Measurements from ENCODE around the gene OPN1LW. TPM values are rescaled to one million over a fixed set of nuclear protein-coding genes. Genes with fewer than 3 reads are reported as not detected.
"Not testable (repeated sequence)": the region's sequence is repeated elsewhere in the genome, so short reads cannot be mapped to it uniquely, and the experiment has no call there.

The OPN1LW gene
- total and polyA plus RNA-seq, 2 donors (not counting 3 experiments of a cell fraction or from before 2014, with no cell fraction given) = not detected

DNA sequence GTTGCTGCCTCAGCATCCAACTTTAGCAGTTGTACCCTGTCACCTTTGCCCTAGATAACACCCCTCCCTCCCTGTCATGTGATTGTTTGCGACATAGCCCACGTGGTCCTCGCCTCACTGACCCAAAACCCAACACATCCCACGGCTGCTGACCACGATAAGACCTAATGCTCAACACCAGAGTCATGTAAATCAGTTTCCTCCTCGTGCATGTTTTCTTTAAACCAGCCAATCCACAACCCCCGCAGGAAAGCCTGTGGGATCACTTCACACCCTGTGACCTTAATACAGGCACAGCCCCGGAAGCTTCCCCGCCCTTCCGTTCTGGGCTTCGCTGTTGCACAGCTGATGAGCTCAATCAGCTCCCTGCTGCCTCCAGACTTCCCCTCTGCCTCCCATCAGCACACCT lies 28.5 kb downstream of the OPN1LW start:
- H2AFZ ChIP-seq (ENCODE audit: low read depth, low read length); H3K4me1 ChIP-seq (ENCODE audit: control insufficient read depth, extremely low read depth, insufficient read depth, low read length); dilution Hi-C loops (cut with MboI; ENCODE audit: extremely low pct_ligation_motif_present, low sequenced_read_pairs); H3K4me2 ChIP-seq (ENCODE audit: insufficient read depth, low read length); POLR2A ChIA-PET; H3K9me1 ChIP-seq (replicated peaks; ENCODE audit: control insufficient read depth, extremely low read depth, insufficient read depth, low read length); FAIRE-seq; H3K4me3 ChIP-seq (replicated peaks in 1 of 3; ENCODE audit: insufficient read depth in 1 of 3, low read depth in 1 of 3, low read length in 3 of 3); H3K9me3 ChIP-seq (replicated peaks; ENCODE audit: control insufficient read depth, insufficient read depth, low read length); H3K36me3 ChIP-seq (ENCODE audit: control insufficient read depth in 2 of 2, extremely low read depth in 1 of 2, insufficient read depth in 2 of 2, low read length in 2 of 2); H3K79me2 ChIP-seq (ENCODE audit: control insufficient read depth, insufficient read depth, low read length); H4K20me1 ChIP-seq (replicated peaks; ENCODE audit: control insufficient read depth, extremely low read depth, insufficient read depth, low read length); CTCF ChIA-PET; H3K9ac ChIP-seq (replicated peaks; ENCODE audit: extremely low read depth, insufficient read depth, low read length); H3K27ac ChIP-seq (ENCODE audit: insufficient read depth, low read depth, low read length); BruUV-seq (replicated peaks); intact Hi-C loops (cut with micrococcal nuclease); H3K27me3 ChIP-seq (ENCODE audit: control insufficient read depth in 2 of 2, insufficient read depth in 2 of 2, low read length in 2 of 2); DNase-seq (ENCODE audit: low read depth, low spot score): not testable (repeated sequence)

DNA sequence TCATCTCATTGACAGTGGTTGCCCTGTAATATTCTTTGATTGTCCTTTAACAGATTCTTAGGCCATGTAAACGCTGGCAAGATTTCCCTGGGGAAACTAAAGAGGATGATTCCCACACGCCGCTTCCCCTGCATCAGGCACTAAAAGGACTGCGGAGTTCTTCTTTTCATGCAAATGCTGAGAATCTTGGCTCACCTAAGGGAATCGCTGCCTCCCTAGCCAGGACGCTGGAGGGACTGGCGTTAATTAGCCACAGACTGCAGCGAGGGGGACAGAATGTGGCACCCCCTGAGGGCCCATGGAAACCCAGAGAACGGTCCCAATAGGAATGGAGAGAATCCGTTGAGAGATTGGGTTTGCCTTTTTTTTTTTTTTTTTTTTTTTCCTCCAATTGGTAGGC lies 30.3 kb downstream of the OPN1LW start:
- BruUV-seq (replicated peaks); H3K4me1 ChIP-seq (ENCODE audit: control insufficient read depth, extremely low read depth, insufficient read depth, low read length); DNase-seq (ENCODE audit: low read depth, low spot score); H3K79me2 ChIP-seq (ENCODE audit: control insufficient read depth, insufficient read depth, low read length); intact Hi-C loops (cut with micrococcal nuclease); H3K4me2 ChIP-seq (ENCODE audit: insufficient read depth, low read length); CTCF ChIA-PET; H3K36me3 ChIP-seq (ENCODE audit: control insufficient read depth in 2 of 2, extremely low read depth in 1 of 2, insufficient read depth in 2 of 2, low read length in 2 of 2); H3K9ac ChIP-seq (replicated peaks; ENCODE audit: extremely low read depth, insufficient read depth, low read length); H2AFZ ChIP-seq (ENCODE audit: low read depth, low read length); H3K27ac ChIP-seq (ENCODE audit: insufficient read depth, low read depth, low read length); dilution Hi-C loops (cut with MboI; ENCODE audit: extremely low pct_ligation_motif_present, low sequenced_read_pairs); H3K9me3 ChIP-seq (replicated peaks; ENCODE audit: control insufficient read depth, insufficient read depth, low read length); H3K4me3 ChIP-seq (replicated peaks in 1 of 3; ENCODE audit: insufficient read depth in 1 of 3, low read depth in 1 of 3, low read length in 3 of 3); H4K20me1 ChIP-seq (replicated peaks; ENCODE audit: control insufficient read depth, extremely low read depth, insufficient read depth, low read length); FAIRE-seq; POLR2A ChIA-PET; H3K27me3 ChIP-seq (ENCODE audit: control insufficient read depth in 2 of 2, insufficient read depth in 2 of 2, low read length in 2 of 2); H3K9me1 ChIP-seq (replicated peaks; ENCODE audit: control insufficient read depth, extremely low read depth, insufficient read depth, low read length): not testable (repeated sequence)

DNA sequence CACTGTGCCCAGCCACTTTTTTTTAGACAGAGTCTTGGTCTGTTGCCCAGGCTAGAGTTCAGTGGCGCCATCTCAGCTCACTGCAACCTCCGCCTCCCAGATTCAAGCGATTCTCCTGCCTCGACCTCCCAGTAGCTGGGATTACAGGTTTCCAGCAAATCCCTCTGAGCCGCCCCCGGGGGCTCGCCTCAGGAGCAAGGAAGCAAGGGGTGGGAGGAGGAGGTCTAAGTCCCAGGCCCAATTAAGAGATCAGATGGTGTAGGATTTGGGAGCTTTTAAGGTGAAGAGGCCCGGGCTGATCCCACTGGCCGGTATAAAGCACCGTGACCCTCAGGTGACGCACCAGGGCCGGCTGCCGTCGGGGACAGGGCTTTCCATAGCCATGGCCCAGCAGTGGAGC lies 38.3 kb downstream of the OPN1LW start, which contains the start of gene OPN1MW:
Gene OPN1MW, plus strand, starts transcription at position 301 of the 400 bp plus-strand sequence. Its CDS starts 82 bp downstream, at position 383.
- H3K4me3 ChIP-seq (replicated peaks in 1 of 3; ENCODE audit: insufficient read depth in 1 of 3, low read depth in 1 of 3, low read length in 3 of 3); POLR2A ChIA-PET; H3K4me2 ChIP-seq (ENCODE audit: insufficient read depth, low read length); FAIRE-seq; DNase-seq (ENCODE audit: low read depth, low spot score); H3K9me3 ChIP-seq (replicated peaks; ENCODE audit: control insufficient read depth, insufficient read depth, low read length); H3K27me3 ChIP-seq (ENCODE audit: control insufficient read depth in 2 of 2, insufficient read depth in 2 of 2, low read length in 2 of 2); H2AFZ ChIP-seq (ENCODE audit: low read depth, low read length); H3K27ac ChIP-seq (ENCODE audit: insufficient read depth, low read depth, low read length); H3K79me2 ChIP-seq (ENCODE audit: control insufficient read depth, insufficient read depth, low read length); H4K20me1 ChIP-seq (replicated peaks; ENCODE audit: control insufficient read depth, extremely low read depth, insufficient read depth, low read length); intact Hi-C loops (cut with micrococcal nuclease); H3K9me1 ChIP-seq (replicated peaks; ENCODE audit: control insufficient read depth, extremely low read depth, insufficient read depth, low read length); H3K4me1 ChIP-seq (ENCODE audit: control insufficient read depth, extremely low read depth, insufficient read depth, low read length); BruUV-seq (replicated peaks); CTCF ChIA-PET; H3K36me3 ChIP-seq (ENCODE audit: control insufficient read depth in 2 of 2, extremely low read depth in 1 of 2, insufficient read depth in 2 of 2, low read length in 2 of 2); H3K9ac ChIP-seq (replicated peaks; ENCODE audit: extremely low read depth, insufficient read depth, low read length); dilution Hi-C loops (cut with MboI; ENCODE audit: extremely low pct_ligation_motif_present, low sequenced_read_pairs): not testable (repeated sequence)

DNA sequence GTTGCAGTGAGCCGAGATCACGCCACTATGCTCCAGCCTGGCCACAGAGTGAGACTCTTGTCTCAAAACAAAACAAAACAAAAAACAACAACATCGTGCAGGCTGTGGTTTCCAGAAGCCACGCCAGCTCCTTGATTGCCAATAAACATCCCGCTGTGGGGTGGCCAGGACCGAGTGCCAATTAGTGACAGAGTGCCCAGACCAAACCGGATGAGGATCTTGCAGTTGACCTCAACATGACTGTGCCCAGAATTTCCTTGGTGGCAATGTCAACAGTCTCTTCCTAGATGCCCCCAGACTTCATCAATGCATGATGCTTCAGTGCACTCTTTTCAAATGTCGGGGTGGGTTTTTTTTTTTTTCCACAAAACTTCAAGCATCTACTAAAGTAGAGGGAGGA lies 39.8 kb downstream of the OPN1LW start:
- H3K36me3 ChIP-seq (ENCODE audit: control insufficient read depth in 2 of 2, extremely low read depth in 1 of 2, insufficient read depth in 2 of 2, low read length in 2 of 2); H3K27me3 ChIP-seq (ENCODE audit: control insufficient read depth in 2 of 2, insufficient read depth in 2 of 2, low read length in 2 of 2); DNase-seq (ENCODE audit: low read depth, low spot score); H3K79me2 ChIP-seq (ENCODE audit: control insufficient read depth, insufficient read depth, low read length); H4K20me1 ChIP-seq (replicated peaks; ENCODE audit: control insufficient read depth, extremely low read depth, insufficient read depth, low read length); intact Hi-C loops (cut with micrococcal nuclease); H2AFZ ChIP-seq (ENCODE audit: low read depth, low read length); FAIRE-seq; H3K4me3 ChIP-seq (replicated peaks in 1 of 3; ENCODE audit: insufficient read depth in 1 of 3, low read depth in 1 of 3, low read length in 3 of 3); POLR2A ChIA-PET; BruUV-seq (replicated peaks); H3K9ac ChIP-seq (replicated peaks; ENCODE audit: extremely low read depth, insufficient read depth, low read length); CTCF ChIA-PET; dilution Hi-C loops (cut with MboI; ENCODE audit: extremely low pct_ligation_motif_present, low sequenced_read_pairs); H3K4me2 ChIP-seq (ENCODE audit: insufficient read depth, low read length); H3K27ac ChIP-seq (ENCODE audit: insufficient read depth, low read depth, low read length); H3K9me3 ChIP-seq (replicated peaks; ENCODE audit: control insufficient read depth, insufficient read depth, low read length); H3K4me1 ChIP-seq (ENCODE audit: control insufficient read depth, extremely low read depth, insufficient read depth, low read length); H3K9me1 ChIP-seq (replicated peaks; ENCODE audit: control insufficient read depth, extremely low read depth, insufficient read depth, low read length): not testable (repeated sequence)

All from endothelial cell of umbilical vein (primary cell).